HG02798 (cell line): ENCODE measurements around the gene PLB1.

Source experiments
- ATAC-seq: cut with Tn5 transposase; IDR thresholded peaks from one replicate; pipeline ENCODE4 v1.9.1; 2021; ENCODE audit warnings: mild to moderate bottlenecking; ENCODE audit not compliant: unreplicated experiment, poor library complexity

The PLB1 gene

GRCh38 chr2:28492282-28492681, 3.6 kb upstream of the PLB1 start:
- ATAC-seq = no peak

- ATAC-seq = no peak
Observed at GRCh38 chr2:28493636-28494035, 2.2 kb upstream of the PLB1 start.

- ATAC-seq = no peak
Observed at GRCh38 chr2:28496781-28497180, 921 bp downstream of the PLB1 start.

GRCh38 chr2:28497206-28497605, 1.3 kb downstream of the PLB1 start:
- no peak for ATAC-seq

GRCh38 chr2:28499282-28499681, 3.4 kb downstream of the PLB1 start:
- no peak for ATAC-seq

GRCh38 chr2:28505361-28505760, 9.5 kb downstream of the PLB1 start:
- no peak for ATAC-seq

GRCh38 chr2:28506112-28506910, 10.5 kb downstream of the PLB1 start:
- ATAC-seq = no peak

- ATAC-seq = no peak
Observed at GRCh38 chr2:28507796-28508764, 12.2 kb downstream of the PLB1 start.

GRCh38 chr2:28509361-28509760, 13.5 kb downstream of the PLB1 start:
- ATAC-seq = no peak

GRCh38 chr2:28510184-28510583, 14.3 kb downstream of the PLB1 start:
- no peak for ATAC-seq

- no peak for ATAC-seq
Observed at GRCh38 chr2:28511871-28512606, 16.2 kb downstream of the PLB1 start.

GRCh38 chr2:28512607-28512965, 16.7 kb downstream of the PLB1 start:
- no peak for ATAC-seq

GRCh38 chr2:28513097-28513496, 17.2 kb downstream of the PLB1 start:
- ATAC-seq = no peak

- ATAC-seq = no peak
Observed at GRCh38 chr2:28515176-28515751, 19.4 kb downstream of the PLB1 start.

- ATAC-seq = no peak
Observed at GRCh38 chr2:28516430-28516829, 20.6 kb downstream of the PLB1 start.

- no peak for ATAC-seq
Observed at GRCh38 chr2:28516950-28517349, 21.1 kb downstream of the PLB1 start.

- no peak for ATAC-seq
Observed at GRCh38 chr2:28521663-28522062, 25.8 kb downstream of the PLB1 start.

GRCh38 chr2:28522481-28522880, 26.6 kb downstream of the PLB1 start:
- ATAC-seq = no peak

GRCh38 chr2:28523902-28524301, 28.0 kb downstream of the PLB1 start:
- ATAC-seq = no peak

- no peak for ATAC-seq
Observed at GRCh38 chr2:28525481-28525880, 29.6 kb downstream of the PLB1 start.
